PC-3 (cell line): ENCODE data around the gene FOXA3. TPM values are rescaled to one million over a fixed set of nuclear protein-coding genes. Genes with fewer than 3 reads are reported as not detected.
A peak's percentile ranks its signal among the peaks of the same experiment; 100 is the strongest.

ENCODE experiments used
- ATAC-seq: fragments of 200-7000 bp; cut with Tn5 transposase; 2 replicates; pipeline ENCODE4 v1.9.1; 2020; ENCODE audit warnings: mild to moderate bottlenecking, moderate library complexity
- BruUV-seq: library from RNA; stranded (reverse); fragments of 400-500 nt; replicated peaks from 2 replicates; lab custom pipeline; 2021; lab: Mats Ljungman, UMichigan
- CTCF ChIA-PET: fragments of 300-600 bp; sonication (Branson Sonifier 250); formaldehyde crosslinking; loops from one replicate; lab custom pipeline; 2022; ENCODE audit warnings: antibody characterized with exemption; lab: Charles Lee
- POLR2A ChIA-PET: fragments of 300-600 bp; sonication (Branson Sonifier 250); formaldehyde crosslinking; loops from one replicate; lab custom pipeline; 2022; ENCODE audit warnings: antibody characterized with exemption; ENCODE audit not compliant: unreplicated experiment; lab: Charles Lee
- DNase-seq: peaks from one replicate; pipeline ENCODE4 v3.0.0-alpha.2; 2015
- H2AFZ ChIP-seq: fragments of 300-600 bp; sonication (generic); 2 replicates; pipeline ENCODE4 v1.6.0; 2016; ENCODE audit warnings: antibody characterized with exemption, low read length
- H3F3A ChIP-seq: fragments of 300-600 bp; sonication (generic); one replicate; pipeline ENCODE4 v1.6.0; 2017; ENCODE audit warnings: antibody characterized with exemption, low read length, control low read depth, mild to moderate bottlenecking; ENCODE audit not compliant: unreplicated experiment
- H3K27ac ChIP-seq: fragments of 300-600 bp; sonication (generic); 2 replicates; pipeline ENCODE4 v1.5.1; 2016; ENCODE audit warnings: mild to moderate bottlenecking, low read length
- H3K27me3 ChIP-seq: fragments of 300-600 bp; sonication (generic); 2 replicates; pipeline ENCODE4 v1.6.1; 2016; ENCODE audit warnings: low read length, mixed read lengths
- H3K36me3 ChIP-seq: fragments of 300-600 bp; sonication (generic); 2 replicates; pipeline ENCODE4 v1.6.1; 2016; ENCODE audit warnings: low read depth, mixed run types, low read length, mixed read lengths
- H3K4me1 ChIP-seq: fragments of 300-600 bp; sonication (generic); 2 replicates; pipeline ENCODE4 v1.5.1; 2016; ENCODE audit warnings: low read length; ENCODE audit not compliant: insufficient read depth
- H3K4me2 ChIP-seq: fragments of 300-600 bp; sonication (generic); 2 replicates; pipeline ENCODE4 v1.6.0; 2016; ENCODE audit warnings: low read length
- H3K4me3 ChIP-seq: fragments of 300-600 bp; sonication (generic); 2 replicates; pipeline ENCODE4 v1.5.1; 2016; ENCODE audit warnings: mild to moderate bottlenecking, low read length, mixed read lengths
- H3K79me2 ChIP-seq: fragments of 300-600 bp; sonication (generic); 2 replicates; pipeline ENCODE4 v1.6.1; 2017; ENCODE audit warnings: low read length, mixed read lengths
- H3K9ac ChIP-seq: fragments of 300-600 bp; sonication (generic); 2 replicates; pipeline ENCODE4 v1.6.0; 2016; ENCODE audit warnings: mild to moderate bottlenecking, low read length
- H3K9me2 ChIP-seq: fragments of 300-600 bp; sonication (generic); replicated peaks from 2 replicates; pipeline ENCODE4 v1.6.1; 2016; ENCODE audit warnings: mixed run types, low read length, mixed read lengths
- H3K9me3 ChIP-seq: fragments of 300-600 bp; sonication (generic); 2 replicates; pipeline ENCODE4 v1.6.1; 2016; ENCODE audit warnings: low read length, mixed read lengths
- H4K20me1 ChIP-seq: fragments of 300-600 bp; sonication (generic); 2 replicates; pipeline ENCODE4 v1.6.1; 2016; ENCODE audit warnings: low read length, mixed read lengths
- EZH2 ChIP-seq: fragments of 300-600 bp; sonication (generic); IDR thresholded peaks from one replicate; pipeline ENCODE4 v1.6.1; 2017; ENCODE audit warnings: antibody characterized with exemption, mild to moderate bottlenecking, low read length; ENCODE audit not compliant: unreplicated experiment
- EZH2phosphoT487 ChIP-seq: fragments of 300-600 bp; sonication (generic); IDR thresholded peaks from 2 replicates; pipeline ENCODE4 v1.6.1; 2018; ENCODE audit warnings: mild to moderate bottlenecking, antibody characterized with exemption, low read length, borderline replicate concordance
- intact Hi-C: fragments of 100-400 bp; cut with micrococcal nuclease; formaldehyde crosslinking; loops from 2 replicates; pipeline ENCODE4 v1.9.0; 2023
- total RNA-seq: library from RNA; depleted of rRNA; stranded (reverse); fragments of >200 nt; gene quantifications from 2 replicates; pipeline ENCODE4 v1.2.3, GENCODE V29; 2014
- TF ChIP-seq, protein P1 (sequence below): fragments of 300-600 bp; sonication (generic); conservative IDR thresholded peaks from 2 replicates; pipeline ENCODE4 v1.5.1; 2017; ENCODE audit warnings: antibody characterized with exemption, low read depth, mild to moderate bottlenecking, low read length

Gene FOXA3
- total RNA-seq, 1 experiment from 2014 or later: 0.33 TPM

- no peaks in the 10 kb centered on the region for H3K9me3 ChIP-seq
- H4K20me1 ChIP-seq: no peaks in the 10 kb centered on the region
- ATAC-seq (no peak), DNase-seq (no peak)
- peak within 1 kb of the TSS; percentile 90 for H2AFZ ChIP-seq
- peaks cover 10% of the 10 kb centered on the region; the same call in 1 of the 2 replicates for H3K79me2 ChIP-seq
- peak within 1 kb of the TSS; percentile 85 for H3K4me3 ChIP-seq
- intact Hi-C loops: loop anchor here (2.0 kb wide), 1 partner anchor 25 kb away; no protein-coding TSS in a partner anchor
- H3K27ac ChIP-seq: no peak within 1 kb of the TSS
- peaks cover 11% of the 10 kb centered on the region for H3K4me1 ChIP-seq
- ChIA-PET CTCF (no interaction called here), POLR2A (interaction anchor here (0.6 to 0.7 kb wide), 3 partner anchors 54 to 433 kb away, joined by 3 to 10 read pairs (median 4); no protein-coding TSS in a partner anchor)
- TSS peak; percentile 33 for BruUV-seq
- no peaks in the 10 kb centered on the region for H3F3A ChIP-seq
- H3K36me3 ChIP-seq: no peaks in the 10 kb centered on the region
- TF ChIP-seq, protein P1, sequence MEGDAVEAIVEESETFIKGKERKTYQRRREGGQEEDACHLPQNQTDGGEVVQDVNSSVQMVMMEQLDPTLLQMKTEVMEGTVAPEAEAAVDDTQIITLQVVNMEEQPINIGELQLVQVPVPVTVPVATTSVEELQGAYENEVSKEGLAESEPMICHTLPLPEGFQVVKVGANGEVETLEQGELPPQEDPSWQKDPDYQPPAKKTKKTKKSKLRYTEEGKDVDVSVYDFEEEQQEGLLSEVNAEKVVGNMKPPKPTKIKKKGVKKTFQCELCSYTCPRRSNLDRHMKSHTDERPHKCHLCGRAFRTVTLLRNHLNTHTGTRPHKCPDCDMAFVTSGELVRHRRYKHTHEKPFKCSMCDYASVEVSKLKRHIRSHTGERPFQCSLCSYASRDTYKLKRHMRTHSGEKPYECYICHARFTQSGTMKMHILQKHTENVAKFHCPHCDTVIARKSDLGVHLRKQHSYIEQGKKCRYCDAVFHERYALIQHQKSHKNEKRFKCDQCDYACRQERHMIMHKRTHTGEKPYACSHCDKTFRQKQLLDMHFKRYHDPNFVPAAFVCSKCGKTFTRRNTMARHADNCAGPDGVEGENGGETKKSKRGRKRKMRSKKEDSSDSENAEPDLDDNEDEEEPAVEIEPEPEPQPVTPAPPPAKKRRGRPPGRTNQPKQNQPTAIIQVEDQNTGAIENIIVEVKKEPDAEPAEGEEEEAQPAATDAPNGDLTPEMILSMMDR: no peak
- TF ChIP-seq EZH2phosphoT487: no peak
- TF ChIP-seq EZH2: no peak
- peak within 1 kb of the TSS; percentile 72 for H3K9ac ChIP-seq
- no peaks in the 10 kb centered on the region for H3K9me2 ChIP-seq
- H3K27me3 ChIP-seq: no peaks in the 10 kb centered on the region
- peak within 1 kb of the TSS; percentile 93 for H3K4me2 ChIP-seq
Observed at GRCh38 chr19:45901912-45902650, 38.0 kb downstream of the FOXA3 start, which contains the start of gene MYPOP. MYPOP (minus strand) TSS chr19:45902613; CDS start chr19:45901773, 840 bp downstream.

DNA sequence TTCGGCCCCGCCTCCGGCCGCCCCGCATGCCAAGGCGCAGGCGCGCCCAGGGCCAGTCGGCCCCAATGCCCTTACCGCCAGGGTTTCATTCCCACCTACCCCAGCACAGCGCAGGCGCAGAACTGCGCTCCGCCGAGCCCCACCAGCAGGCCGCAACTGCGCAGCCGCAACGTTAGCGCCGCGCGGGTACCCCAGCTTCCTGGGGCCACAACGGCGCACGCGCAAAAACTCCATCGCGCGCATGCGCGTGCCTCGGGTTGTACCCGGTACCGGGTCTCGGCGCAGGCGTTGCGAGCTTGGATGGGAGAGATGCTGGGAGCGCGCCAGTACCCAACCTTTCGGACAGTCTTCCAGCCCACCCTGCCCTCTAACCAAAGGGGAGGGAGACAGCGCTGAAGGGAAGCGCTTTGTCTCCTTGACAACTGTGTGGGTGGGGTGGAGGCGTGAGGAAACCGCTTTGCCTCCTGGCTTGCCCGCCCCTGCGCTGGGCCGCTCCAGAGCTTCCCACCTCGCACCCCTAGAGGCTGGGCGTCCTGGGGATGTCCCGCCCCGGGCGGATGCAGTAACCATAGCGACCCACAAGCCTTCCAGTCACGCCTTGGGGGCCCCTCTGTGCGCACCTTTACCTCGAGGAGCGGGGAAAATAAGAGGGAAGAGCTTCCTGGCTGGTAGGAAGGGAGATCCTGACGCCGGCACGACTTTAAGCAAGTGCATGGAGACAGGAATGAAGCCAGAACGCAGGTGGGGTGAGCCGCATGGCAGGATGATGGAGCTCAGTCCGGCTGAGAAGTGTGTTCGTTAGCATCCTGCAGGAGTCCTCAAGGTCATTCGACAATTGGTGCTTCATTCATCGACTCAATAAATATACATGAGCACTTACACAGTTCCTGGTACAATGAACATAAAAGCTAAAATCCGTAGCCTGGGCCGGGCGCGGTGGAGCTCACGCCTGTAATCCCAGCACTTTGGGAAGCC, 38.8 kb downstream of the FOXA3 start:
- Histone ChIP-seq H3K4me3 (peak overlapping the region; percentile 85), H3K4me2 (peak overlapping the region; percentile 85), H3K36me3 (no peaks in the 10 kb centered on the region), H3K27ac (no peak overlapping the region), H3K9me3 (no peaks in the 10 kb centered on the region), H3K27me3 (no peaks in the 10 kb centered on the region), H4K20me1 (no peaks in the 10 kb centered on the region), H3K9ac (peak overlapping the region; percentile 33; the same call in 1 of the 2 replicates), H2AFZ (peak overlapping the region; percentile 90), H3F3A (no peaks in the 10 kb centered on the region), H3K79me2 (peaks cover 10% of the 10 kb centered on the region; the same call in 1 of the 2 replicates), H3K4me1 (peaks cover 11% of the 10 kb centered on the region), H3K9me2 (no peaks in the 10 kb centered on the region)
- POLR2A ChIA-PET: interaction anchor here (0.5 to 0.7 kb wide), 6 partner anchors 53 to 640 kb away, joined by 3 to 19 read pairs (median 8); no protein-coding TSS in a partner anchor
- CTCF ChIA-PET: interaction anchor here (0.7 kb wide), 1 partner anchor 17 kb away, joined by 3 read pairs; the partner anchor contains the start of gene IRF2BP1
- TF ChIP-seq, protein P1: no peak
- TF ChIP-seq EZH2phosphoT487: no peak
- BruUV-seq: TSS peak; percentile 70
- intact Hi-C loops: loop anchor here (2.0 kb wide), 1 partner anchor 24 kb away; no protein-coding TSS in a partner anchor
- DNase-seq (peak; percentile 97), ATAC-seq (peak; percentile 91)
